ENCODE measurements around the gene ACVRL1. TPM values are rescaled to one million over a fixed set of nuclear protein-coding genes. Genes with fewer than 3 reads are reported as not detected.

Gene ACVRL1
- polyA plus RNA-seq, 5 donors = 74.1 to 106 (median 78.8) TPM

DNA sequence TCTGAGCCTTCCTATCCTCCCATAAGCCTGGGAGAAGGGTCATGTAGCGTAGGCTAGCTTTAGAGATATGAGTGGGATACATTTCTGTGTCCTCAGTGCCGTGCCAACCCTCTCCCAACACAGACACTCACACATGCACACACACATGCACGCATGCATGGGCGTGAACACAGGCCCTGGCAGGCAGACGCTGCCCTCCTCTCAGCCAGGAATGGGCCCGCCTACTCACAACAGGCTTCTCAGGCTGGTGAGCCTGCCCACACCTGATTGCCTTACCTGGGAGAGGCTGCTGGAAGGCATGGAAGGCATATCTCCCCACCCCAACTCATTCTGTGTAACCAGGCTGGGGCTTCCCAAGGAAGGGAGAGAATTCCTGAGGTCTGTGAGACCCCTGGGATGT, 31.4 kb downstream of the ACVRL1 start:
- no peak for DNase-seq

DNA sequence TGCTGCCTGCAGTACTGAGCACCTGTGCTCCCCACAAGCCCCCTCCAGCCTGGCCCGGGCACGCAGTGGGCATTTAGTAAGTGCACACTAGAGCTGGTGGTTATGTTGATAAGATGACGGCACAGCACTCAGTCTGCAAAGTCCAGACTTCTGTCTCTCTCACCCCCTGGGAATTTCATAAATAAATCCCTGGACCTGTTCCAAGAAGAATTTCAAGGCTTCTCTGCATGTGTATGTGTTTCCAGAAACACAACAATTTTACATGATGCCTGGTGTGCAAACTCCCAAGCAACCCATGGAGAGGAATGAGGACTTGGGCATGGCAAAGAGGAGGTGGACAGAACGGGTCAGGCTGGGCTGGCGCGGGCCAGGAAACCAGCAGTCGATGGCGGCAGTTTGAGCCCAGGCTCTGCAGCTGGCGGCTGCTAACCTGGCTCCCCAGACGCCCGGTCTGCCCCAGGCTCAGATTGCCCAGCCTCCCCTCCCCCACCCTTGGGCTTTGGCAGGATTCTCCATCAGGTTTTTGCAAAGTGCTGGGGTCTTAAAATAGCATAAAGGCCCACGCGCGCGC, 33.8 kb downstream of the ACVRL1 start:
- peak in 1 of 2 donors; percentile 57 for DNase-seq

GRCh38 chr12:51941604-51942003, 34.3 kb downstream of the ACVRL1 start:
- DNase-seq = no peak

DNA sequence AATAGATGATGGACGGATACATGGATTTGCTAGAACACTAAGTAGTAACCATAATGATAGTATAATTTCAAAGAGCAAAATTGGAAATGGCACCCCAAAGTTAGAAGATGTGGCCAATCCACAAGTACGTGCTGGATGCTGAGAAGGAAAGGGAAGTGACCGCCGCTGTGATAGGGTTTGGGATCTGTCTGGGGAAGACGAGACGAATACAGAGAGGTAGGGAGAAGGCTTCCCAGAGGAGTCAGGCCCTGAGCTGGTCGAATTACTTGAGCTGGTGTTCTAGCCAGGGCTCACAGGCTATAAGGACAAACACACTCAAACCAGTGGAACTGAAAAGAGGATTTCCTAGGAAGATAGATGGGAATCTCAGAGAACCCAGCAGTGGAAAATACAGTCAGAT, 34.8 kb downstream of the ACVRL1 start:
- DNase-seq = no peak

- no peak for DNase-seq
These were observed 35.2 kb downstream of the ACVRL1 start for GRCh38 chr12:51942501-51943000.

DNA sequence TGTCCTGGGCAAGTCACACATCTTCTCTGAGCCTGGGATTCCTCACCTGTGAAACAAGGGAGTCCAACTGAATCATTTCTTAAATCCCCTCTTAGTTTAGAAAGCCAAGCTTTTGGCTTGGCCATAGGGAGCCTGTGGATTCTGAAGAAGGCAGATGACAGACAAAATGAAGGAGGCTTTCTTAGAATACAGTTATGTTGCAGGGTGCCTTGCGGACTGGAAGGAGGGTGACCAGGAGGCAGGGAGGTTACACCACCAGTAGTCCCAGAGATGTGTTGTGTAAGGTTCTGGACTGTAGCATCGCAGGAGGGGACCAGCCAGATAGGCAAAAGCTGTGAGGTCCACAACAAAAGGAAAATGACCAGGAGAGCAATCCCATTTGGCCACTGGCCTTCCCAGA, 36.0 kb downstream of the ACVRL1 start:
- no peak for DNase-seq

GRCh38 chr12:51944608-51945233, 37.4 kb downstream of the ACVRL1 start:
- no peak for DNase-seq

DNA sequence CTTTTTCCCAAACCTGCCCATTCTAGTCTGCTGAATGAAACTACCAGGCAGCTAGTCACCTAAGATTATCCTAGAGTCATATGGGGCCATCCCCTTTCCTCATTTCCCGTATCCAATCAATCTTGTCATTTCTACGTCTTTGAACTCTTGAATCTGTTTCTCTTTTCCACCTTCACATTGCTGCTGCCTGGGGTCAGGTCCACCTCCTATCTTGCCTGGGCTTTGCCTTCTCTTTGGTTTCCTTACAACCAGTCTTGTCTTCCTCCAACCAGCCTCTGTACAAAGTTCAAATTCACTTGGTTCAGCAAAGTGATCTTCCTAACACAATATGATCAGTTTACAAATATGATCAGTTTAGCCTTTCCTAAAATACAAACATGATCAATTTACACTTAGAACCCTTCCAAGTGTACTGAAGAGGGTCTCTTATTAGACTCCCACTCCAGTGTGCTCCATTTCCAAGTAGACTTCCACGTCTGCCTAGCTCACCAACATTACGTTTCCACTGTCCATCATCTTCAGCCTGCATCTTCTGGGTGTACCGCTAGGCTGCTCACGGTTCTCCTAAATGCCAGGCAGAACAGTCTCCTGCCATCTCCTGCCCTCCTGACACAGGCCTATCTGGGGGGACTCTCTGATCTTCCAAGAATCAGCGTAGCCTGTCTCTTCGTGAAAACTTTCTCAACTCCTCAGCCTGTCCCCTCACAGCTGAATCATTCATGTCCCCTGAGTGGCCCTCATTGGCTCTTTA, 40.1 kb downstream of the ACVRL1 start:
- no peak for DNase-seq

- no peak for DNase-seq
These were observed 40.8 kb downstream of the ACVRL1 start for GRCh38 chr12:51948066-51948465.

DNA sequence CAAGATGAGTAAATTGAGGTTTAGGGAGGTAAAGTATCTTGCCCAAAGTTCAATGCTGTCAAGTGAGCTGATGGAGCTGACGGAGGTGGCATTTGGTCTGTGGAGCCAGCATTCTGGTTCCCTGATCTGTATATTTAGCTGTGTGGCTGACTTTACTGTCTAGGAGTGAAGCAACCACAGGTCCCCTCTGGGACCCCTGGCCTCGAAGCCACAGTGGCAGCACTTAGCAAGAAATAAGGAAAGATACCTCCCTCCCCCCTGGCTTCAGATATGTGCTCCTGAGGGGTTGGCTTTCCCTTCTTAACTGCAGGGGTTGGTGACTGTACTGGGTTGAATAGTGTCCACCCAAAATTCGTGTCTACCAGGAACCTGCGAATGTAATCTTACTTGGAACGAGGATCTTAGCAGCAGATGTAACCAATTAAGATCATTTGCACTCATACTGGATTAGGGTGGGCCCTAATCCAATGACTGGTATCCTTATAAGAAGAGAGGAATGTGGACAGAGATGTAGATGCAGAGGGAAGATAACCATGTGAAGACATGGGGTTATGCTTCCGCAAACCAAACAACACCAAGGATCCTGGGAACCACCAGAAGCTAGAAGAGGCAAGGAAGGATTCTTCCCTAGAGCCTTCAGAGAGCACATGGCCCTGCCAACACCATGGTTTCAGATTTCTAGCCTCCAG, 42.2 kb downstream of the ACVRL1 start:
- no peak for DNase-seq

- no peak for DNase-seq
These were observed 43.4 kb downstream of the ACVRL1 start for GRCh38 chr12:51950682-51951198.

DNA sequence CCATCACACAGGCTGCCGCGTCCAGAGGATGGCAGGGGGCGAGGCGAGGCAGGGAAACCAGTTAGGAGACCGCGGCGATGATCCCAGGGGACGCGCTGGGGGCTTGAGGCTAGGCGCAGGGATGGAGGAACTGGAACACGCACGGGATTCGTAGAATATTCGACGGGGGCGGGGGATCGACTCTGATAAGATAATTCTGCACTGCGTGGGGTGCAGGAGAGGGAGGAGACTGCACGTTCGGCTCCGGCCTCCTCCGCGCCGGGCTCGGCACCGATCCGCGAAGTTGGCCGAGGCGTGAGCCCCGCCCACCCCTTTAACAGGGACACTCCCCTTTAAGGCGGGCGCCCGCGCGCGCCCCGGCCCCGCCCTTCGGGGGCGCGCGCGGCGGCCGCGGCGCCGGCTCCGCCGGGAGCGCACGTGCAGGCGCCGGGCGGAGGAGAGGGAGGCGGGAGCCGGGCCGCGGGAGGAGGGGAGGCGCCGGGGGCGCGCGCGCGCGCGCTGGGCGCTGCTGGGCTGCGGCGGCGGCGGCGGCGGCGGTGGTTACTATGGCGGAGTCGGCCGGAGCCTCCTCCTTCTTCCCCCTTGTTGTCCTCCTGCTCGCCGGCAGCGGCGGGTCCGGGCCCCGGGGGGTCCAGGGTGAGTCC, 44.0 kb downstream of the ACVRL1 start, which contains the start of gene ACVR1B:
ACVR1B (plus strand) TSS at position 501 of the 644 bp plus-strand sequence; CDS start at position 546, 45 bp downstream.
- DNase-seq = peak; percentile 85 to 86

DNA sequence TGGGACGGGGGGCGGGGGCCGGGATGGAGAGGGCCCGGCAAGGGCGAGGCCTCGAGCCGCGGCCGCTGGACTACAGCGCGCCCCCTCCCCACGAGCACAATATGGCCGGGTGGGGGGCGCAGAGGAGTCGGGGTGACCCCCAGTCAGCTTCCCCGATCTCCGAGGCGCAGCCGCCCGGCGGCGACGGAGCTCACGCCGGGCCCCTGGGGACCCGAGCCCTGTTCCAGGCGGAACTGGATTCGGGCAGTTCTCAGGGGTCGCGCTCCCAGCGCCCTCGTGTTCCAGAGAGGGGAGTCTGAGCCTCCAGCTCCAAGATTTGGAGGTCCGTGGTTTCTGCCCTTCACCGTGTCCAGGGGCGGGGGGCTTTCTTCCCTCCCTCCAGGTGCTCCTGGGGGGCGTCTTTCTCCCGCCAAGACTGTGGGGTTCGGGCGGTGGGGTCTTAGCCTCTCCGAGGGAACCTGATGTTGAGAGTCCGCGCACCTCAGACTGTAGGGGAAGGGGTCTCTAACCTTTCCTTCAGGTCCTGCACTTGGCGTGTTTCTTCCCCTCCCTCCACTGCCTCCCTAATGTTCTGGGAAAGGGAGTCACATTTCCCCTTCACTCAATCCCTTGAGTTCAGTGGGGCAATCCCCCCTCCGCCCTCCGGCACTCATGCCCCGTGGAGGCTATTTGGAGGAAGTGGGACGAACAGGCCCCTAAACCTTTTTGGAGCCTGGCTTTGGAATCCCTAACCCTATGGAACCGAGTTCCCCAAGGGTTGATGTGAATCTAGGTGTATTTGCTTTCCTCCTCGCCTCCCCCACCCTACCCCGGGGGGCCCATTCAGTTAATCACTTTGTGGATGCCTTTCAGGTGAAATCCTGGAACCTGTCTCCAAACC, 44.8 kb downstream of the ACVRL1 start:
- no peak for DNase-seq

- DNase-seq = no peak
These were observed 45.8 kb downstream of the ACVRL1 start for GRCh38 chr12:51953089-51953488.

DNA sequence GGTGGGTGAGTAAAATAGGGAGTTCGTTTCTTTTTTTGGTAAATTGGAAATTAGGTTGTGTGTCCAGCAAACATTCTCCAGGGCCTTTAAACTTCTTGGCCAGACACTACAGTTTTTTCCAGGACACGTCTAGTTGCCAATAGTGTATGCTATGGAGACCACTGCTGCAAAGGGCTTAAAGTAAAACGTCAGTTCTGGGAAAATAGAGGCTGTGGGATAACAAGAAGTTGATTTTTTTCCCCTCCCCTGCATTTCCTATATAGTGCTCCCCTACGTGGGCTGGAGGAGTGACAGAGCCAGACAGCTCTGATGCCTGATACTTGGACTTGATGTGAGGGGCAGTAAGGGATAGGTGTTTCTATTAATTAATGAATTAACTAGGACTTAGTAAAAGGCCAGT, 46.6 kb downstream of the ACVRL1 start:
- no peak for DNase-seq

DNA sequence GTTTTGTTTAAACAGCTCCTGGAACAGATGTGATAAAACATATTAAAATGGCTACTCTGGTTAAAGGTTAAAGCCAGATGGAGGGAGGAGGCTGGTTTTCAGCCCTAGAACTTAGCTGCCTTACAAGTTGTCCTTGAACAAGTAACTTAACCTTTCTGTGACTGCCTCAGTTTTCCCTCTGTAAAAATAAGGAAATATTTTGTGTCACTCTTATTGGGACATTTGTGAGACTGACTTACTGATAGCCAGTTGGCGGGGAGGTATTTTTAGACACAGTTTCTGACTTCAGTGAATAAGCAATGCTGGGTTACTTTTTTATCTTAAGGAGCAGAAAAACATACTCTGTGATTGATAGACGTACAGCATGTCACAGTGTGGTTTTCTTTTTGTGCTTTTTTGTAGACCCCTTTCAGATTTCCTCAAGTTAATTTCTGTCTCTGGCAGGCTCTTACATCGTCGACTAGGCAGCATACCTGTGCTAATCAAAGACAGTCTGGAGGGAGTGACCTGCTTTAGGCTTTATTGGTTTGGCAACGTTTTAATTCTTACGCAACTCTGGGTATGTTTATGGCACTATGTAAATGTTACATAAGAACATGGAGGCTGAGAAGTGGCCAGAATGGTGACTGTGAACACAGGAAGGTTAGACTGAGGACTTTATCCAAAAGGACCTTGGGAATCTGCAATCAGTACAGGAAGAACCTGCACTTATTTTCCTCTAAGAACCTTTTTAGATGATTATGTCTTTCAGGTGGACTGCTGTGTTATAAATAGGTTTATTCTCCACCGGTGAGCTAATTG, 47.5 kb downstream of the ACVRL1 start:
- DNase-seq = no peak

DNA sequence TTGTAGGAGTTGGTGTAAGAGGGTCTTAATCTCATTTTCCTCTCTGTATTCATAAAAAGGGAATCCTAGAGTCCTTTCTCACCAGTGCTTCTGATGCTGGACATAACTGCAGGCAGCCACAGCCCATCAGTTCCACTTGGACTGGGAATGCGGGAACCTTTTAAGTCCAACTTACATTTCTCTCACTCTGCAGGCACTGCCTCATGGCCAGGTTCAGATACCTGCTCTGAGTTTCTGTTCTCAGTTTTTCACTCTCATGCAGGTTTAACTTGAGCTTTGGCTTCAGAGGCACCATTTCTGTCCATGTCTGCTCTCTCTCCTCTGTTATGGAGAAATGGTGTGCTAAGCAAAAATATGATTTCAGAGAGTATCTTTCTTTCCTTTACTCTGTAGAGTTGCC, 48.4 kb downstream of the ACVRL1 start:
- DNase-seq = no peak

GRCh38 chr12:51958542-51958941, 51.2 kb downstream of the ACVRL1 start:
- no peak for DNase-seq

GRCh38 chr12:51959211-51959610, 51.9 kb downstream of the ACVRL1 start:
- DNase-seq = no peak

DNA sequence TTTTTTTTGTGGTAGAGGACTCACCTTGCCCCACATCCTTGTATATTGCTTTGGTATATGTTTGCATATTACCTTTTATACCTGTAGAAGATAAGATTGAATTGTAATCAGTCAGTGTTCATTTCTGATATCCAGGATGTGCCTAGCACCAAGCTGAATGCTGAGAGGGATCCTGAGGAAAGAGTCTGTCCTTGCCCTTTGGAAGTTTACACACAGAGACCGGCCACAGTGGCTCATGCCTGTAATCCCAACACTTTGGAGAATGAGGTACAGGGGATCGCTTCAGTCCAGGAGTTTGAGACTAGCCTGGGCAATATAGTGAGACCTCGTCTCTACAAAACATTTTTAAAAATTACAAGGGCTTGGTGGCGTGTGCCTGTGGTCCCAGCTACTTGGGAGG, 52.6 kb downstream of the ACVRL1 start:
- no peak for DNase-seq

Measured in right lung (tissue), 5 donors.